DND-41 (cell line): ENCODE measurements around the gene EFNA4.

Experiments used
- ATAC-seq: fragments of 200-7000 bp; cut with Tn5 transposase; 3 replicates; pipeline ENCODE4 v1.9.1; 2021; ENCODE audit warnings: low read depth; ENCODE audit not compliant: insufficient read depth
- DNase-seq: peaks from one replicate; pipeline ENCODE4 v3.0.0-alpha.2; 2020
- H2AFZ ChIP-seq: 2 replicates; pipeline ENCODE4 v1.6.0; 2012; ENCODE audit warnings: low read depth, low read length
- H3K27ac ChIP-seq: 2 replicates; pipeline ENCODE4 v1.5.1; 2012; ENCODE audit warnings: low read length, inconsistent platforms
- H3K27me3 ChIP-seq: fragments of 200-600 bp; sonication (generic); 2 replicates; pipeline ENCODE4 v1.6.0; 2012; ENCODE audit warnings: low read length, mild to moderate bottlenecking, inconsistent platforms; ENCODE audit not compliant: insufficient read depth, poor library complexity
- H3K36me3 ChIP-seq: 2 replicates; pipeline ENCODE4 v1.5.1; 2012; ENCODE audit warnings: low read length, inconsistent platforms; ENCODE audit not compliant: insufficient read depth
- H3K4me1 ChIP-seq: 2 replicates; pipeline ENCODE4 v1.5.1; 2012; ENCODE audit warnings: mild to moderate bottlenecking, low read length; ENCODE audit not compliant: insufficient read depth
- H3K4me2 ChIP-seq: 2 replicates; pipeline ENCODE4 v1.6.0; 2012; ENCODE audit warnings: mild to moderate bottlenecking, moderate library complexity, low read length, inconsistent platforms; ENCODE audit not compliant: insufficient read depth
- H3K4me3 ChIP-seq, 2 experiments: fragments of 200-600 bp in 1 of 2; shearing (Covaris generic) in 1 of 2; 2 replicates each; pipeline ENCODE4 v1.5.1; 2012 to 2016; ENCODE audit warnings: inconsistent platforms in 2 of 2, low read length in 2 of 2, mild to moderate bottlenecking in 2 of 2, low read depth in 1 of 2, moderate library complexity in 1 of 2
- H3K79me2 ChIP-seq: 2 replicates; pipeline ENCODE4 v1.6.0; 2012; ENCODE audit warnings: low read length, inconsistent platforms; ENCODE audit not compliant: insufficient read depth
- H3K9ac ChIP-seq: 2 replicates; pipeline ENCODE4 v1.6.0; 2012; ENCODE audit warnings: low read depth, mild to moderate bottlenecking, inconsistent platforms, low read length, moderate library complexity
- H3K9me3 ChIP-seq: 2 replicates; pipeline ENCODE4 v1.5.1; 2012; ENCODE audit warnings: low read length, moderate library complexity, mild to moderate bottlenecking, inconsistent platforms; ENCODE audit not compliant: insufficient read depth, severe bottlenecking
- H4K20me1 ChIP-seq: 2 replicates; pipeline ENCODE4 v1.6.0; 2012; ENCODE audit warnings: low read length; ENCODE audit not compliant: insufficient read depth
- EZH2 ChIP-seq: IDR thresholded peaks from 3 replicates; pipeline ENCODE4 v1.6.1; 2012; ENCODE audit warnings: borderline replicate concordance, low read depth, mild to moderate bottlenecking, moderate library complexity, low read length, inconsistent platforms; ENCODE audit not compliant: severe bottlenecking
- TF ChIP-seq, protein P1 (sequence below): IDR thresholded peaks from 2 replicates; pipeline ENCODE4 v1.5.1; 2012; ENCODE audit warnings: borderline replicate concordance, low read length, moderate library complexity, mild to moderate bottlenecking; ENCODE audit not compliant: poor library complexity, severe bottlenecking; ENCODE audit errors: extremely low read depth

EFNA4 gene

DNA sequence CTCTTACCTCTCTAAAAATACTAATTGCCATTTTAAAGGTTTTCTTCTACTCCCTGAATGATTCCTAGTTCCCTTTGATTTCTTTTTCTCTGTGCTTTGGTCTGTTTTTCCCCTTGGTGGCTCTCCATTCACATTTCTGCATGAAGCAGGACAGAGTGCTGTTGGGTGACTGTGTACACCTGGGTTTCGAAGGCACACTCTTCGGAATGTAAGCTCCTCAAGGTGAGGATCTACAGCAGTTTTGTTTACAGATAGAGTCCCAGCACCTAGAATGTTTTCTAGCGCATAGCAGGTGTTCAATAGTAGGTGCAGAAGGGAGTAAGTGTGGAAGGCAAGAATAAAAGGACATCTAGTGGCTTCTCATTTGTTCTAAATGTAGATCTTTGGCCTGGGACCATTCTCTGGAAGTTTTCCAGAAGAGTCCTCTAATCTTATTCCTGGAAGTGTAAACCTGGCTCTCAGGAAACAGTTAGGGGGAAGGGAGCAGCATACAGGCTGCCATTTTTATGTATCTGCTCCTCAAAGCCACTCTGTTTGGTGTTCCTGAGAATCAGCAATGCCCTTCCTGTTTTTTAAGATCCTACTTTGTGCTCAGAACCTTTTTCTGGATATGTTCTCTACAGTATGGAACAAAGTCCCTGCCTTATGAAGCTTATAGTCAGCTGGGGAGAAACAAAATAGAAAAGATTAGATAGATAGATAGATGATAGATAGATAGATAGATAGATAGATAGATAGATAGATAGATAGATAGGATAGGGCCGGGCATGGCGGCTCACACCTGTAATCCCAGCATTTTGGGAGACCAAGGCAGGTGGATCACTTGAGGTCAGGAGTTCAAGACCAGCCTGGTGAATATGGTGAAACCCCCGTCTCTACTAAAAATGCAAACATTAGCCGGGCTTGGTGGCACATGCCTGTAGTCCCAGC is 41.3 kb downstream of the EFNA4 start:
- no peaks in the 10 kb centered on the region for H3K79me2 ChIP-seq
- no peak for TF ChIP-seq EZH2
- TF ChIP-seq, protein P1, sequence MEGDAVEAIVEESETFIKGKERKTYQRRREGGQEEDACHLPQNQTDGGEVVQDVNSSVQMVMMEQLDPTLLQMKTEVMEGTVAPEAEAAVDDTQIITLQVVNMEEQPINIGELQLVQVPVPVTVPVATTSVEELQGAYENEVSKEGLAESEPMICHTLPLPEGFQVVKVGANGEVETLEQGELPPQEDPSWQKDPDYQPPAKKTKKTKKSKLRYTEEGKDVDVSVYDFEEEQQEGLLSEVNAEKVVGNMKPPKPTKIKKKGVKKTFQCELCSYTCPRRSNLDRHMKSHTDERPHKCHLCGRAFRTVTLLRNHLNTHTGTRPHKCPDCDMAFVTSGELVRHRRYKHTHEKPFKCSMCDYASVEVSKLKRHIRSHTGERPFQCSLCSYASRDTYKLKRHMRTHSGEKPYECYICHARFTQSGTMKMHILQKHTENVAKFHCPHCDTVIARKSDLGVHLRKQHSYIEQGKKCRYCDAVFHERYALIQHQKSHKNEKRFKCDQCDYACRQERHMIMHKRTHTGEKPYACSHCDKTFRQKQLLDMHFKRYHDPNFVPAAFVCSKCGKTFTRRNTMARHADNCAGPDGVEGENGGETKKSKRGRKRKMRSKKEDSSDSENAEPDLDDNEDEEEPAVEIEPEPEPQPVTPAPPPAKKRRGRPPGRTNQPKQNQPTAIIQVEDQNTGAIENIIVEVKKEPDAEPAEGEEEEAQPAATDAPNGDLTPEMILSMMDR = no peak
- no peak overlapping the region for H3K27ac ChIP-seq
- H3K9me3 ChIP-seq = no peaks in the 10 kb centered on the region
- H3K4me1 ChIP-seq = no peaks in the 10 kb centered on the region
- no peaks in the 10 kb centered on the region for H4K20me1 ChIP-seq
- DNase-seq = no peak
- H2AFZ ChIP-seq = no peak overlapping the region
- no peaks in the 10 kb centered on the region for H3K36me3 ChIP-seq
- H3K4me3 ChIP-seq = no peak overlapping the region
- H3K9ac ChIP-seq = no peak overlapping the region
- ATAC-seq = no peak
- H3K4me2 ChIP-seq = no peak overlapping the region
- peaks cover 10% of the 10 kb centered on the region for H3K27me3 ChIP-seq

GRCh38 chr1:155105604-155106011 is 42.1 kb downstream of the EFNA4 start:
- no peak for ATAC-seq
- Histone ChIP-seq H3K27ac (no peak overlapping the region), H4K20me1 (no peaks in the 10 kb centered on the region), H3K27me3 (peaks cover 10% of the 10 kb centered on the region), H3K4me1 (no peaks in the 10 kb centered on the region), H3K79me2 (no peaks in the 10 kb centered on the region), H3K4me3 (no peak overlapping the region), H3K4me2 (no peak overlapping the region), H3K36me3 (no peaks in the 10 kb centered on the region), H2AFZ (no peak overlapping the region), H3K9me3 (no peaks in the 10 kb centered on the region), H3K9ac (no peak overlapping the region)
- TF ChIP-seq, protein P1 = no peak
- TF ChIP-seq EZH2 = no peak
- DNase-seq = no peak

DNA sequence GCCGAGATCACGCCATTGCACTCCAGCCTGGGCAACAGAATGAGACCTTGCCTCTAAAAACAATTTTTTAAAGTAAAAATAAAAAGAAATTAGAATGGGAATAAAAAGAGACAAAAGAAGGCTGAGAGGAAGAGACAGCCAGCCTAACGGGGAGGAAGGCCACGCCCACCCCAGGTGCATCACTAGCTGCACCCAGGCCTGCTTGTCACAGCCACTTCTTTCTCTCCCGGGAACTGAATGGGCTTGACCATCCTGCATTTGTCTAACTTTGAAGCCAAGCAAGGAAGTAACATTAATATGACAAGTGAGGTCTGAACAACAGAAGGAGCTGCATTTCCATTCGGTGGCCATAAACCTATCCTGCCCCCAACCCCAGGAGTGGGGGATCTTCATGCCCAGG is 43.3 kb downstream of the EFNA4 start:
- no peak overlapping the region for H3K4me2 ChIP-seq
- H3K4me3 ChIP-seq = no peak overlapping the region
- DNase-seq (no peak), ATAC-seq (no peak)
- H4K20me1 ChIP-seq = no peaks in the 10 kb centered on the region
- H3K36me3 ChIP-seq = no peaks in the 10 kb centered on the region
- H3K27ac ChIP-seq = no peak overlapping the region
- H3K9me3 ChIP-seq = no peaks in the 10 kb centered on the region
- H3K9ac ChIP-seq = no peak overlapping the region
- H3K4me1 ChIP-seq = no peaks in the 10 kb centered on the region
- TF ChIP-seq, protein P1 = no peak
- no peak for TF ChIP-seq EZH2
- no peaks in the 10 kb centered on the region for H3K79me2 ChIP-seq
- peaks cover 10% of the 10 kb centered on the region for H3K27me3 ChIP-seq
- H2AFZ ChIP-seq = no peak overlapping the region
